Upper lobe of left lung (tissue), 4 donors: ENCODE measurements around the gene GABRG3.

Source experiments
- CTCF ChIP-seq, 6 experiments: fragments of 450-650 bp in 4 of 6; fragments of 200-600 bp in 2 of 6; sonication (generic) in 2 of 6; IDR thresholded peaks; one replicate each; pipeline ENCODE4 v1.5.1; 2016 to 2019; ENCODE audit warnings: antibody characterized with exemption in 6 of 6
- EP300 ChIP-seq, 4 donors: sonication (generic); formaldehyde crosslinking; IDR thresholded peaks; one replicate each; pipeline ENCODE4 v1.5.1; 2017; ENCODE audit warnings: antibody characterized with exemption in 4 of 4, control low read depth in 2 of 4
- POLR2A ChIP-seq, 4 donors: fragments of 450-650 bp; IDR thresholded peaks; one replicate each; pipeline ENCODE4 v1.5.1; 2016 to 2017; ENCODE audit warnings: antibody characterized with exemption in 4 of 4, mild to moderate bottlenecking in 2 of 4

DNA sequence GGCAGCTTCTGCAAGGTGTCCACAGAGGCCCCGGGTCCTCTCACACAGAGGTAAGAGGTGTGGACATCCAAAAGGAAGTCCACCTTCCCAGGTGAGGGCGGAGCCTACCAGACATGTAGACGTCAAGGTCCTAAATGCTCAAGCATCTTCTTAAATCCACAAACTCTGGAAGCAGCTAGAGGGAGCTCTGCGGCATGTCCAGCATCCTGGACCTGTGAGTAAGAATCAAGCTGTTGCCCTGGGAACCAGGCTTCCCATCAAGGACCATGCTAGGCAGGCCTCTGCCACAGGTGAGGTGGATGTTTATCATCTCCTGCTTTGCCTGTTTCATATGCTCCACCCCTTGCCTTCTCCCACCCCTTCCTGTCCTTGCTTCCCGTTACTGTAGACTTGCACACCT, 368.2 kb downstream of the GABRG3 start:
- no peak for TF ChIP-seq CTCF (IDR thresholded peaks at IDR 0.05)
- no peak for TF ChIP-seq EP300 (IDR thresholded peaks at IDR 0.05)
- no peak for TF ChIP-seq POLR2A (IDR thresholded peaks at IDR 0.05)
